MG63 (cell line): ENCODE data around the gene MAPK14. TPM values are rescaled to one million over a fixed set of nuclear protein-coding genes. Genes with fewer than 3 reads are reported as not detected.
"Not testable (repeated sequence)": the region's sequence is repeated elsewhere in the genome, so short reads cannot be mapped to it uniquely, and the experiment has no call there.

Experiments used
- DNase-seq: peaks from one replicate; pipeline ENCODE4 v3.0.0-alpha.2; 2020
- H3K27me3 ChIP-seq: fragments of 250-450 bp; sonication (Bioruptor Pico); 2 replicates; pipeline ENCODE4 v1.5.1; 2020; ENCODE audit warnings: mild to moderate bottlenecking, moderate library complexity
- H3K36me3 ChIP-seq: fragments of 250-450 bp; sonication (Bioruptor Pico); 2 replicates; pipeline ENCODE4 v1.5.1; 2020; ENCODE audit warnings: mild to moderate bottlenecking, moderate library complexity
- H3K4me3 ChIP-seq: fragments of 250-450 bp; sonication (Bioruptor Pico); 2 replicates; pipeline ENCODE4 v1.5.1; 2020; ENCODE audit warnings: mild to moderate bottlenecking, moderate library complexity
- H3K9me3 ChIP-seq: fragments of 250-450 bp; sonication (Bioruptor Pico); 2 replicates; pipeline ENCODE4 v1.5.1; 2020; ENCODE audit warnings: mild to moderate bottlenecking, moderate library complexity
- total RNA-seq: library from RNA; depleted of rRNA; stranded (reverse); fragments of >200 nt; shearing (Covaris generic); gene quantifications from 2 replicates; pipeline ENCODE4 v1.2.3, GENCODE V29; 2014; ENCODE audit warnings: low replicate concordance

The MAPK14 gene
- total RNA-seq, 1 experiment from 2014 or later = 24.7 TPM

GRCh38 chr6:36076178-36077063, 48.8 kb downstream of the MAPK14 start:
- no peaks in the 10 kb centered on the region for H3K27me3 ChIP-seq
- no peak overlapping the region for H3K4me3 ChIP-seq
- H3K9me3 ChIP-seq = peaks cover 5% of the 10 kb centered on the region
- peaks cover 40% of the 10 kb centered on the region for H3K36me3 ChIP-seq
- DNase-seq = no peak

GRCh38 chr6:36078159-36078558, 50.6 kb downstream of the MAPK14 start:
- H3K4me3 ChIP-seq = no peak overlapping the region
- no peak for DNase-seq
- peaks cover 54% of the 10 kb centered on the region for H3K36me3 ChIP-seq
- peaks cover 8% of the 10 kb centered on the region for H3K9me3 ChIP-seq
- H3K27me3 ChIP-seq = no peaks in the 10 kb centered on the region

DNA sequence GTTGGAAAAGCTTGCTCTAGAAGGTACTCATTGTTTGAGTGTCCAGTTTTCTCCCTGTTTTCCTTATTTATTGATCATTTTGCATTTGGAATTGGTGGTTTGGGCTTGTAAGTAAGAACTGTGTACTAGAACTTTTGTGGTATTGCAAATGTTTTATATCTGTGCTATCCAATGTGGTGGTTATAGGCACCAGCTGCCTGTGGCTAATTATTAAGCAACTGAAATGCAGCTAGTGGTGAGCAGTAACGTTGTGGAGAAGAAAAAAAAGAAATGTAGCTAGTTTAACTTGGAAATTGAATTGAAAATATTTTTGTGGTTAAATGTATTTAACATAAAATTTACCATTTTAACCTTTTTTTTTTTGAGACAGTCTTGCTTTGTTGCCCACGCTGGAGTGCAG, 52.0 kb downstream of the MAPK14 start:
- no peak for DNase-seq
- peaks cover 68% of the 10 kb centered on the region for H3K36me3 ChIP-seq
- no peaks in the 10 kb centered on the region for H3K27me3 ChIP-seq
- no peak overlapping the region for H3K4me3 ChIP-seq
- peaks cover 8% of the 10 kb centered on the region for H3K9me3 ChIP-seq

GRCh38 chr6:36082318-36082717, 54.7 kb downstream of the MAPK14 start:
- H3K36me3 ChIP-seq = peaks cover 74% of the 10 kb centered on the region
- H3K27me3 ChIP-seq = no peaks in the 10 kb centered on the region
- DNase-seq = no peak
- no peak overlapping the region for H3K4me3 ChIP-seq
- peaks cover 8% of the 10 kb centered on the region for H3K9me3 ChIP-seq

DNA sequence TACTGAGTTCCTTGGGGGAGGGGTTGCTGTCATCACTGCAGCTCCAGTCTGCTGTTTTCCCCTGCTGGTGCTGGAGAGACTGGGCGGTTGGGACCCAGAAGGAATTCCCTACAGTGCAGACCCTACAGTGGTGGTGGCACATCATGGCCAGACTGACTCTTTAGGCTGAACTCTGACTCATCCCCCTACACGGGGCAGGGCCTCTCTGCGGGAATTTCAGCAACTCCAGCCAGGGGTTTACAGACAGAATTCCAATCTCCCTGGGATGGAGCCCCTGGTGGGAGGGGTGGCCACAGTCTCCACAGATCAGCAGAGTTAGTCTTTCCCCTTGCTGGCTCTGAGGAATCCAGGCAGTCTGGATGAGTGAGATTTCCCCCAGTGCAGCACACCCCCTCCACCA, 55.8 kb downstream of the MAPK14 start:
- no peak overlapping the region for H3K4me3 ChIP-seq
- no peak for DNase-seq
- H3K36me3 ChIP-seq = peaks cover 65% of the 10 kb centered on the region
- no peaks in the 10 kb centered on the region for H3K27me3 ChIP-seq
- peaks cover 8% of the 10 kb centered on the region for H3K9me3 ChIP-seq

GRCh38 chr6:36088204-36088603, 60.6 kb downstream of the MAPK14 start:
- peaks cover 30% of the 10 kb centered on the region for H3K36me3 ChIP-seq
- not testable (repeated sequence) for DNase-seq, H3K9me3 ChIP-seq, H3K27me3 ChIP-seq, H3K4me3 ChIP-seq

DNA sequence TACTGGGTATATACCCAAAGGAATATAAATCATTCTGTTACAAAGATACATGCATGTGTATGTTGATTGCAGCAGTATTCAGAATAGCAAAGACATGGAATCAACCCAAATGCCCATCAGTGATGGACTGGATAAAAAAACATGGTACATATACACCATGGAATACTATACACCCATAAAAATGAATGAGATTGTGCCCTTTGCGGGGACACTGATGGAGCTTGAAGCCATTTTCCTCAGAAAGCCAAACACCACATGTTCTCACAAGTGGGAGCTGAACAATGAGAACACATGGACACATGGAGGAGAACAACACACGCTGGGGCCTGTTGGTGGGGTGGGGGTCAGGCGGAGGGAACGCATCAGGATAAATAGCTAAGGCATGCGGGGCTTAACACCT, 61.4 kb downstream of the MAPK14 start:
- Histone ChIP-seq H3K9me3 (no peaks in the 10 kb centered on the region; the same call in 1 of the 2 replicates), H3K27me3 (no peaks in the 10 kb centered on the region), H3K4me3 (no peak overlapping the region), H3K36me3 (peaks cover 22% of the 10 kb centered on the region)
- DNase-seq = no peak

DNA sequence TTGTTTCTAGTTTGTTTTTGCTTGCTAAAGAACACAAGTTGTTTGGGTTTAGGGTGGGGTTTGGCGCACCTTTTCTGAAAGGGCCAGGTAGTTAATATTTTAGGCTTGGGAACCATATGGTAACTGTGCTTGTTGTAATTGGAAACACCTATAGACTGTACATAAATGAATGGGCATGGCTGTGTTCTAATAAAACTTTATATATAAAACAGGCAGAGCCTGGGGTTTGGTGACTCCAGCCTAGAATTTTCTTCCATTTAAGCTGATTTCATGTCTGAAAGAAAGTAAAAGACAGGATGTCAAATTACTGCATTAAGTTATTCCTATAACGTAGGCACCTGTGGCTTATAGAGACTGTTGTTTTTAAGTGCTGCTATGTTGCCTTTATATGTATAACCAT, 66.6 kb downstream of the MAPK14 start:
- DNase-seq = no peak
- H3K9me3 ChIP-seq = no peaks in the 10 kb centered on the region
- peaks cover 15% of the 10 kb centered on the region for H3K36me3 ChIP-seq
- no peaks in the 10 kb centered on the region for H3K27me3 ChIP-seq
- H3K4me3 ChIP-seq = no peak overlapping the region

- no peaks in the 10 kb centered on the region for H3K9me3 ChIP-seq
- H3K27me3 ChIP-seq = no peaks in the 10 kb centered on the region
- peak; percentile 59 for DNase-seq
- no peak overlapping the region for H3K4me3 ChIP-seq
- H3K36me3 ChIP-seq = peaks cover 15% of the 10 kb centered on the region
Observed at GRCh38 chr6:36094753-36095496, 67.3 kb downstream of the MAPK14 start.

- Histone ChIP-seq H3K4me3 (no peak overlapping the region), H3K27me3 (no peaks in the 10 kb centered on the region), H3K36me3 (peaks cover 18% of the 10 kb centered on the region), H3K9me3 (0 out of 2 replicates have a peak, but pooled peaks cover under 1% of the 10 kb centered on the region)
- no peak for DNase-seq
Observed at GRCh38 chr6:36095497-36096391, 68.1 kb downstream of the MAPK14 start.

DNA sequence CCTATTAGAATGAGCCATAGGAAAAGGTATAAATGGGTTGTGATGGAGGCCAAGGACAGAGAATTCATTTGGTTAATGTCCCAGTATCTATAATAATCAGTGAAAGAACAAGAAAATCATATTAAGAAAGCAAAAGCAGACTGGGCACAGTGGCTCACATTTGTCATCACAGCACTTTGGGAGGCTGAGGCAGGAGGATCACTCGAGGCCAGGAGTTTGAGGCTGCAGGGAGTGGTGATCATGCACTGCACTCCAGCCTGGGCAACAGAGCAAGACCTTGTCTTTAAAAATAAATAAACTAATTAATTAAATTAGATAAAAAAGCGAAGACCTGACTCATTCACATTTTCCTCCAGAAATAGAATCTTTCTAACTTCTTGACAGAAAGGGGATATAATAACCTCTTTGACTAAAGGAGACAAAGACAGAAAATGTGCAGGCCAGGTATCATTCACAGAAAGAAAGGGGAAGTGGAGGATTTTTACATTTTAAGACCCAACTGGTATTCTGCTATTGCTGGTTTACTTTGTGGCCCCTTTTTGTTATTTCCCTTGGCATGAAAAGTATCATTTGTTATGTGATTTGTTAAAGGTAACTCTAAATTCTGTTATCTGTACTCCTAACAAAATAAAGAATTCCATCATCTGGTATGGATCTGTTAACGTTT, 70.8 kb downstream of the MAPK14 start:
- peaks cover 31% of the 10 kb centered on the region for H3K36me3 ChIP-seq
- DNase-seq = no peak
- no peaks in the 10 kb centered on the region for H3K27me3 ChIP-seq
- H3K4me3 ChIP-seq = no peak overlapping the region
- H3K9me3 ChIP-seq = peaks cover 10% of the 10 kb centered on the region; the same call in 1 of the 2 replicates

GRCh38 chr6:36098920-36099647, 71.5 kb downstream of the MAPK14 start:
- Histone ChIP-seq H3K27me3 (no peaks in the 10 kb centered on the region), H3K9me3 (peaks cover 10% of the 10 kb centered on the region; the same call in 1 of the 2 replicates), H3K36me3 (peaks cover 35% of the 10 kb centered on the region), H3K4me3 (no peak overlapping the region)
- DNase-seq = no peak

GRCh38 chr6:36099869-36100483, 72.4 kb downstream of the MAPK14 start:
- no peak for DNase-seq
- peaks cover 10% of the 10 kb centered on the region; the same call in 1 of the 2 replicates for H3K9me3 ChIP-seq
- no peak overlapping the region for H3K4me3 ChIP-seq
- peaks cover 35% of the 10 kb centered on the region for H3K36me3 ChIP-seq
- no peaks in the 10 kb centered on the region for H3K27me3 ChIP-seq

- no peak overlapping the region for H3K4me3 ChIP-seq
- peaks cover 10% of the 10 kb centered on the region; the same call in 1 of the 2 replicates for H3K9me3 ChIP-seq
- peaks cover 27% of the 10 kb centered on the region for H3K36me3 ChIP-seq
- no peak for DNase-seq
- no peaks in the 10 kb centered on the region for H3K27me3 ChIP-seq
Observed at GRCh38 chr6:36101691-36102090, 74.1 kb downstream of the MAPK14 start.

DNA sequence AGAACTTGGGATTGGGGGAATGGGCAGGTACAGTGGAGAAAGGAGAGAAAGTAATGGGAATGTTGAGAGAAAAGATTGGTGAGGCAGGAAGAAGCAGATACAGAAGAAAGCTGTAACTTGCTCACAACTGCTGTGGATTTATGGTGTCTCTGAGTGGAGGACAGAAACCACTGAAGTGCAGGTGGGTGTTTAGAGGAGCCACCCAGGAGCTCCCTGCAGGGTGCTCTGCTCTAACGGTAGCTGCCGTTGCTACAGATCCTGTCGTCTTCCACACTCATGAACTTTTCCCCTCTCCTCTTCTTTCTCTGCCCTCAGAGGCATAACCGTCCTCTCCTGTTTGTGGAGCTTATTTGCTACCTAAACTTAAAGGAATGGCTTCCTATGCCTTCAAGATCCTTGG, 75.2 kb downstream of the MAPK14 start:
- peaks cover 10% of the 10 kb centered on the region; the same call in 1 of the 2 replicates for H3K9me3 ChIP-seq
- H3K36me3 ChIP-seq = peaks cover 31% of the 10 kb centered on the region
- no peaks in the 10 kb centered on the region for H3K27me3 ChIP-seq
- no peak overlapping the region for H3K4me3 ChIP-seq
- DNase-seq = no peak
